OCI-LY7 (cell line): ENCODE measurements around the gene TMX3. TPM values are rescaled to one million over a fixed set of nuclear protein-coding genes. Genes with fewer than 3 reads are reported as not detected.

Experiments
- BruUV-seq: library from RNA; stranded (reverse); fragments of 400-500 nt; replicated peaks from 2 replicates; lab custom pipeline; 2021; lab: Mats Ljungman, UMichigan
- CTCF ChIA-PET: fragments of 300-600 bp; sonication (Branson Sonifier 250); formaldehyde crosslinking; loops from one replicate; lab custom pipeline; 2022; ENCODE audit warnings: antibody characterized with exemption; ENCODE audit not compliant: unreplicated experiment; lab: Charles Lee
- POLR2A ChIA-PET: fragments of 300-600 bp; sonication (Branson Sonifier 250); formaldehyde crosslinking; loops from one replicate; lab custom pipeline; 2022; ENCODE audit warnings: antibody characterized with exemption; lab: Charles Lee
- DNase-seq: peaks from one replicate; pipeline ENCODE4 v3.0.0-alpha.2; 2015; ENCODE audit warnings: low spot score
- H2AFZ ChIP-seq: fragments of 200-600 bp; sonication (generic), shearing (Covaris generic); 2 replicates; pipeline ENCODE4 v1.6.1; 2014; ENCODE audit warnings: mild to moderate bottlenecking, antibody characterized with exemption, low read length, moderate library complexity
- H3K27ac ChIP-seq: fragments of 200-600 bp; sonication (generic); 2 replicates; pipeline ENCODE4 v1.5.1; 2014; ENCODE audit warnings: mixed run types, low read depth, mild to moderate bottlenecking, moderate library complexity, low read length, inconsistent platforms; ENCODE audit not compliant: poor library complexity, severe bottlenecking
- H3K36me3 ChIP-seq: fragments of 200-600 bp; sonication (generic); 2 replicates; pipeline ENCODE4 v1.6.1; 2014; ENCODE audit warnings: mild to moderate bottlenecking, antibody characterized with exemption, low read length, moderate library complexity, mixed read lengths; ENCODE audit not compliant: insufficient read depth
- H3K4me1 ChIP-seq: fragments of 200-600 bp; sonication (generic); 2 replicates; pipeline ENCODE4 v1.5.1; 2014; ENCODE audit warnings: mild to moderate bottlenecking, low read length; ENCODE audit not compliant: insufficient read depth, poor library complexity, severe bottlenecking
- H3K4me2 ChIP-seq: fragments of 200-600 bp; sonication (generic); 2 replicates; pipeline ENCODE4 v1.6.1; 2014; ENCODE audit warnings: mild to moderate bottlenecking, low read length
- H3K4me3 ChIP-seq: fragments of 200-600 bp; sonication (generic); 2 replicates; pipeline ENCODE4 v1.5.1; 2014; ENCODE audit warnings: mild to moderate bottlenecking, low read depth, low read length; ENCODE audit not compliant: poor library complexity, severe bottlenecking
- H3K79me2 ChIP-seq: fragments of 200-600 bp; sonication (generic); 2 replicates; pipeline ENCODE4 v1.6.1; 2016; ENCODE audit warnings: low read depth, mild to moderate bottlenecking, low read length, moderate library complexity, mixed read lengths; ENCODE audit not compliant: insufficient read depth
- H3K9me2 ChIP-seq: fragments of 200-600 bp; sonication (generic); 2 replicates; pipeline ENCODE4 v1.6.1; 2016; ENCODE audit warnings: mild to moderate bottlenecking, low read length, mixed read lengths; ENCODE audit not compliant: insufficient read depth
- H3K9me3 ChIP-seq: fragments of 200-600 bp; sonication (generic); 2 replicates; pipeline ENCODE4 v1.6.1; 2014; ENCODE audit warnings: mild to moderate bottlenecking, mixed run types, low read length, mixed read lengths
- H4K20me1 ChIP-seq: fragments of 200-600 bp; sonication (generic); 2 replicates; pipeline ENCODE4 v1.6.1; 2014; ENCODE audit warnings: mild to moderate bottlenecking, antibody characterized with exemption, low read length, moderate library complexity, mixed read lengths; ENCODE audit not compliant: insufficient read depth
- CTCF ChIP-seq: fragments of 200-600 bp; sonication (generic); conservative IDR thresholded peaks from 2 replicates; pipeline ENCODE4 v1.5.1; 2014; ENCODE audit warnings: mild to moderate bottlenecking, antibody characterized with exemption, low read length, moderate library complexity, mixed read lengths
- EZH2phosphoT487 ChIP-seq: fragments of 200-600 bp; sonication (generic); IDR thresholded peaks from 2 replicates; pipeline ENCODE4 v1.6.1; 2018; ENCODE audit warnings: low read depth, borderline replicate concordance, mild to moderate bottlenecking, mixed run types, antibody characterized with exemption, low read length, moderate library complexity, mixed read lengths
- intact Hi-C: fragments of 100-400 bp; cut with micrococcal nuclease; formaldehyde crosslinking; loops from one replicate; pipeline ENCODE4 v1.10.0; 2022; ENCODE audit not compliant: unreplicated experiment
- total RNA-seq, 2 experiments: library from RNA; depleted of rRNA in 1 of 2; stranded (reverse); fragments of >200 nt in 1 of 2; shearing (Covaris generic) in 1 of 2; gene quantifications; 2 replicates each; pipeline ENCODE4 v1.2.3, GENCODE V29; 2014 to 2022

Gene TMX3
- total RNA-seq, 2 experiments from 2014 or later: 14.8 to 25.9 TPM

GRCh38 chr18:68642003-68642402 is 72.9 kb downstream of the TMX3 start:
- intact Hi-C loops: no loop called here
- DNase-seq: no peak
- Histone ChIP-seq H2AFZ (no peak overlapping the region), H3K4me3 (no peak overlapping the region), H3K36me3 (no peaks in the 10 kb centered on the region), H3K9me2 (no peaks in the 10 kb centered on the region), H3K4me1 (no peaks in the 10 kb centered on the region), H3K79me2 (no peaks in the 10 kb centered on the region), H3K9me3 (no peaks in the 10 kb centered on the region), H4K20me1 (no peaks in the 10 kb centered on the region), H3K27ac (no peak overlapping the region), H3K4me2 (no peak overlapping the region)
- no TSS peak for BruUV-seq
- CTCF ChIA-PET: no interaction called here
- POLR2A ChIA-PET: no interaction called here
- TF ChIP-seq EZH2phosphoT487: no peak

- H2AFZ ChIP-seq: no peak overlapping the region
- BruUV-seq: no TSS peak
- ChIA-PET POLR2A (no interaction called here), CTCF (no interaction called here)
- H3K4me3 ChIP-seq: no peak overlapping the region
- no peak overlapping the region for H3K27ac ChIP-seq
- H3K4me1 ChIP-seq: no peaks in the 10 kb centered on the region
- no peaks in the 10 kb centered on the region for H4K20me1 ChIP-seq
- H3K9me3 ChIP-seq: no peaks in the 10 kb centered on the region
- DNase-seq: no peak
- no peak for TF ChIP-seq EZH2phosphoT487
- no peak for TF ChIP-seq CTCF
- intact Hi-C loops: no loop called here
- no peak overlapping the region for H3K4me2 ChIP-seq
- H3K36me3 ChIP-seq: no peaks in the 10 kb centered on the region
- no peaks in the 10 kb centered on the region for H3K79me2 ChIP-seq
- H3K9me2 ChIP-seq: no peaks in the 10 kb centered on the region
These were observed 74.0 kb downstream of the TMX3 start for GRCh38 chr18:68640861-68641260.

- H3K4me2 ChIP-seq: no peak overlapping the region
- H3K27ac ChIP-seq: no peak overlapping the region
- H4K20me1 ChIP-seq: no peaks in the 10 kb centered on the region
- DNase-seq: no peak
- POLR2A ChIA-PET: no interaction called here
- intact Hi-C loops: no loop called here
- no peaks in the 10 kb centered on the region for H3K79me2 ChIP-seq
- H2AFZ ChIP-seq: no peak overlapping the region
- H3K9me3 ChIP-seq: no peaks in the 10 kb centered on the region
- H3K4me1 ChIP-seq: no peaks in the 10 kb centered on the region
- no peaks in the 10 kb centered on the region for H3K36me3 ChIP-seq
- no TSS peak for BruUV-seq
- TF ChIP-seq EZH2phosphoT487 (no peak), CTCF (no peak)
- H3K9me2 ChIP-seq: no peaks in the 10 kb centered on the region
- H3K4me3 ChIP-seq: no peak overlapping the region
- CTCF ChIA-PET: no interaction called here
These were observed 76.3 kb downstream of the TMX3 start for GRCh38 chr18:68638613-68639012.
